DMS 273 treated with DMSO at 0.1 percent for 48 hours (cell line): Measurements from ENCODE around the gene ZDHHC8.

Experiments
- DNase-seq: peaks from one replicate; lab custom pipeline; 2025; lab: John Stamatoyannopoulos, UW

The ZDHHC8 gene

DNA sequence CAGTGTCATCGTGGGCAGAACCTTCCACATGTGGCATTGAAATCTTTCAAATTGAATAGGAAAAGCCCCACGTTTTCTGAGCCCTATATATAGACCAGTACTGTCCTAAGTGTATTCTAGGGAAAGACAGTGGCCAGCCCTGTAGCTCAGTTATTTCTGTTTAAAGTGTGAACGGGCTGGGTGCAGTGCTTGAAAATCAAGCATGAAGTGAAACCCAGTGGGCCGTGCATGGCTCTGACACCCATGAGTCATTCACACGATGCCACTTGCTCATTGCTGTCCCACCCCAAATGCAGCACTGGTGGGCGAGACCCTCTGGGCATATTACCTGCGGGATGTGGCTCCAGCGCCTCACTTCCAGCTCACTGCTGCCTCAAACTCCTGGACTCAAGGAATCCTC lies 49.0 kb downstream of the ZDHHC8 start:
- no peak for DNase-seq

DNA sequence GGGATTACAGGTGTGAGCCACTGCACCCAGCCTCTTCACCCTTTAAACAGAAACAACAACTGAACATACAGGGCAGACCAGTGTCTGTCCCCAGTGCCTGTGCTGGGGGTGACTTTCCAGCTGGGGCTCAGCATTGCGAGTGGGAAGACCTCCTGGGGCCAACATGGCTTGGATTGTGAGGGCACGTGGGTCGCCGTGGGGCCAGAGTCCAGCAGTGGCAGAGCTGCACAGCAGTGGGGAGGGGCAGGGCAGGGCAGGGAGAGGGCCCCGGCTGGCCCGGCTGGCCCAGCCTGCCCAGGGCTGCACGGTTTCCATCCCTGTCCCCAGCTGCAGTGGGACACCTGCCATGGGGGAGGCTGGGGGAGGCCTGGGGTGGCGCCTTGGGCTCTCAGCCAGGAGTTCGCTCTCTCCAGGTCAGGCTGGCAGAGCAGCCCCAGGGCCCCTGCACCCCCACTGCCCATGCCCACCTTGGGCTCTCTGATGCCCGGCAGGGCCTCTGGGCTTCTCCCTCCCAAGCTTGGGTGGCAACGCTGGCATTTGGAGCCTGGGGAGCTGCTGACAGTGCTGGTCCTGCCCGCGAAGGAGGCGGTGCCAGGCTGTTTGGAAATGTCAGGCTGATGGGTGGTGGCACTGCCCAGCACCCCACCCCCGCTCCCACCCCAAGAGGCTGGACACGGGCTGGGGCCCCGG lies 49.7 kb downstream of the ZDHHC8 start:
- DNase-seq: no peak

DNA sequence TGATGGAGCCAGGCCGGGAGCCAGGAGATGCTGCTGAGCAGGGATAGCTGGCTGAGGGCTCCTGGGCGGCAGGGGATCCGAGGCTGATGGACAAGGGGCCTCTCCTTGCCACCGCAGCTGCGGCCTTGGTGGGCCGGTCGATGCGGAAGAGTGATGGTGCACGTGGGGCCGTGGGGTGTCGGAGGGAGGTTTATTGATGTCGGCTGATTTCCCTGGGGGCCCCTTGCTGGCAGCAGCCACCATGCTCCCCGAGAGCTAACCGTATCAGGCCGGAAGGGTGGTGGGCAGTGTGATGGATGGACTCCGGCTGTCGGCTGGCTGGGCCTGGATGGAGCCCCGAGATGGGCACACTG lies 50.3 kb downstream of the ZDHHC8 start:
- DNase-seq: no peak

DNA sequence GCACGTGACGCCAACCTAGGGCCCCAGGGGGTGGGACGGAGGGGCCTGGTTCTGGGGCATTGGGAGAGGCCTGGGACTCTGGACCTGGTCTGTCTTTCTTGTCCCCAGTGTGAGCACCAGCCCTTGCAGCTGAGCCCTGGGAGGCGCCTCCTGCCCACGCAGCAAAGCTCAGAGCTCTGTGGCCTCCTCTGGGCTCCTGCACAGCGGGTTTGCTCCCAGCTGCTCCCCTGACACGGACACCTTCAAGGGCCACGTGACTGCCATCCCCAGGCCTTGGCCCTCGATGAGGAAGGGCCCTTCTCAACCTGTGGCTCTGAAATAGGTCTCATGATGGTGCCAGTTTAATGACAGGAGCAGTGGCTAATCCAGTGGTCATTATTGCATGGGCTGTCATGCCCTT lies 50.8 kb downstream of the ZDHHC8 start:
- no peak for DNase-seq

DNA sequence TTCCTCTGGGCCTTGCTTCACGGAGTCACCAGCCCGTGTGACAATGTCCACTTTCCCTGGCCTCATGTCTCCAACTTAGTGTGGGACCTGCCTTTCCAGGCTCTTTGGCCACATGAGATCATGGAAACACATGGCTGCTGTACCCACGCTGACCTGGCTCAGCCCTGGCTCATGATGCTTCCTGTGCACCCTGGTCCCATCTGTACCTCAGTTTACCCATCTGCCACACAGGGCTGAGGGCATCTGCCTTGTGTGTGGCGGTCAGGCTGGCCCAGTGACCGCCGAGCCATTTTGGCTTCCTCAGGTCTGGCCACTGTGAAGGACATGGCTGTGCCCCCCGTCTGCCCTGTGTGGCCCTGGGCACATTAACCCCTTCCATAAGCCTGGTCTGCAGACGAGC lies 51.5 kb downstream of the ZDHHC8 start:
- no peak for DNase-seq

DNA sequence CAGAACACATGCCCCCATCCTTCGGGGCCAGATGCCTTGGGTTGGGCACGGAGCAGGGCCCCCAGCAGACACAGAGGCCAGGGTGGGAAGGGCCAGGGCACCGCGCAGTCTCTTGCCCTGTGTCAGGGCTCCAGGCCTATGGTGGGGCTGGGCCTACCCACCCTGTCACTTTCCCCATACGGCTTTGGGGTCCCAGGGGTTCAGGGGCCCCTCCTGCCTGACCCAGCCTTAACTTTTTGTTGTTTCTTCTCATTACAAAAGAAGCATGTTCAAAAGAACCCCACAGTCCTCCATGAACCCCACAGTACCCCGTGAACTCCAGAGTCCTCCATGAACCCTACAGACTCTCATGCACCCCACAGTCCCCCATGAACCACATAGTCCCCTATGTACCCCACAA lies 52.2 kb downstream of the ZDHHC8 start:
- DNase-seq: no peak

DNA sequence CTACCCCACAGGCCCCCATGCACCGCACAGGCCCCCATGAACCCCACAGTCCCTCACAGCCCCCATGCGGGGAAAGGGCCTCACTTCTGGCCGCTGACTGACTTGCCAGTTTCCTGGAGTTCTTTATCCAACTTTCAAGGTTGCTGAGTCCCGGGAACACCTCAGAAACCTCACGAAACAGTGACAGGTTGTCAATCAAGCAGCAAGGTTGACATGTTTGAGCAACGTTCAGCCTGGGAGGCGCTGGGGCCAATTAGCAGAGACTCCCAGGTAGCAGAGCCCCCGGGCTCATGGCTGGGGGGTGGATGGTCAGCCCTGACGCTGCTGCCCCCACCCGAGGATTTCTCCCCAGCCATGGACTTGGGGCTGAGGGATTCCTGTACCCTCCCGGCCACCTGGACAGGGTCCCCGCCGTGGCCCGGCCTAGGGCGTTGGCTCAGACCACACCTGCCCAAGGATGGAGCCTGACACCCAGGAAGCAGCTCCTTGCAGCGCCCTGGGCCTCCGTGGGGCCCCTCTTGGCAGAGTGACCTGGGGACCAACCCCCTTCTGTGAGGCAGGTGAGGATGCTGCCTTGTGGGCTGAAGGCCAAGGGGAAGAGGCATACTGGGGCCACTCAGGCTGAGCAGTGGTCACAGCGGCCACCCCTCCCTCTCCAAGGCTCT lies 53.0 kb downstream of the ZDHHC8 start:
- DNase-seq: no peak

DNA sequence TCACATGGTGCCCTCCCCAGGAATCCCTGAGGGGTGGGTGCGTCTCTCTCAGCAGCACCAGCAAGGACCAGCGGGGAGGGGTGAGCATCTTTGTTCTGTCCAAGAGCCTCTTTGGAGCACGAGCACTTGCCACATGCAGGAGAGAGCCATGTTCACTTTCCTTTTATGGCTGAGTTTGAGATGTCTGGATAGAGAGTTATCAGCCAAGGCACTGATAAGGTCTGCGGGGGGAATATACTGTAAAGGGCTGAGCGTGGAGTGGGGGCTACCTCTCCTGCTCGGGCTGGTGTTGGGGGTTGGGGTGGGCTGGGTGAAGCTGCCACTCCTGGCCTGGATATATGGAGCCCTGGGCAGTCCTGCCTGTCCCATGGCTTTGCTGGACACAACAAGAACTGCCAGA lies 54.1 kb downstream of the ZDHHC8 start:
- no peak for DNase-seq

DNA sequence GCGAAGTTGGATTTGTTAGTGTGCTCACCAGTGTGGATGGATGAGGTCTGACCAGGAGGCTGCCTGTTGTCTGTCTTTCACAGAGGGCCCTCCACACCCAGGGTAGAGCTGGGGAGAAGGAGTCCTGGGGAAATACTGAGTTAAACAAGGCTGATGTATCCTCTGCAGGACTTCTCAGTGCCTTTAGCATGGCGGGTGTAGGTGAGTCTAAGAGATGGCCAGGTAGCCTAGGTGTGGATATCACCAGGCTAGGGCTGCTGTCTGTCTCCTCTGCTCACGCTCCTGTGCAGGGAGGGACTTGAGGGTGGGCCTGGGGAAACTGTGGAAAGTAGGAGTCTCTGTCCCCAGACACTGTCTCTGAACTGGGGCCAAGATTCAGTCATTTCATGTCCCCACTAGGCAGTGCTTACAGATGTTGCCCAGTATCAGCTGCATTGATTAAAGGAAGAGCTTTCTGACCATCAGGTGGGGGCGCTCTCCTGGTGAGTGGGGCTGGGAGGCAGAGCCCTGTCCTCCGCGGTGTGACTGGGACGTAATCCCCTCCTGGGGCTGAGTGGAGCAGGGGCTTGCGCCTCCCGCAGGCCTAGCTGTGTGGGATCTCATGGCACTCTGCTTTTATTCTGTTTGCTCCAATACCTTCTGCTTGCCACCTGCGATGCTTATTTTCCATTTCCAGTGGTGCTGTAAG lies 54.7 kb downstream of the ZDHHC8 start:
- DNase-seq: no peak

DNA sequence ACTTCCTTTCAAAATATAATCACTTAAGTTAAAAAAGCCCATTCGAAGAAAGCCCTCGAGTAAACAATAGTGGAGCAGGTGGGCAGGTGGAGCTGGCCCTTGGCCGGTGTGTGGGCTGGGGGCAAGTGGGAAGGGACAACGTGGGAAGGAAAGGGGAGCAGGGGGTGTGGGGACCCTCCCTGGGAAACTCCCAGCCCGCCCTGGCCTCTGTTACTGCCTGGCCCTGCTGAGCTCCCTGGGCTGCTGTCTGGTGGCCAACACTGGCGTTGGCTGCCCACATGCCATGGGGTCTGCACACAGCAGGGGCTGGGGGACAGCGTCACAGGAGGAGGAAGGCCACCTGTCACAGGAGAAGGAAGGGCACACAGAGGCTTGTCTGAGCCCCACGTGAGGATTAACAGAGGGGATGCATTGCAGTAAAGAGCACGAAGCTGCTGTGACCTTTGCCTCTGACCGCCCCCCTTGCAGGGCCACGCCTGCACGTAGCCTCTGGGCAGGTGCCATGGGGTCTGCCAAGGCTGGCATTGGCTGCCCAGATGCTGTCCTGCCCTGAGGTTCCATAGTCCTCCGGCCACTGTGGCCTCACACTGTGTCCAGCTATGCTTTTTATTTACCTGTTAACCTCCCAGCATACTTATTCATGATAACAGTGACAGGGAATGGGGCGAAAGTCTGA lies 55.4 kb downstream of the ZDHHC8 start:
- DNase-seq: no peak

DNA sequence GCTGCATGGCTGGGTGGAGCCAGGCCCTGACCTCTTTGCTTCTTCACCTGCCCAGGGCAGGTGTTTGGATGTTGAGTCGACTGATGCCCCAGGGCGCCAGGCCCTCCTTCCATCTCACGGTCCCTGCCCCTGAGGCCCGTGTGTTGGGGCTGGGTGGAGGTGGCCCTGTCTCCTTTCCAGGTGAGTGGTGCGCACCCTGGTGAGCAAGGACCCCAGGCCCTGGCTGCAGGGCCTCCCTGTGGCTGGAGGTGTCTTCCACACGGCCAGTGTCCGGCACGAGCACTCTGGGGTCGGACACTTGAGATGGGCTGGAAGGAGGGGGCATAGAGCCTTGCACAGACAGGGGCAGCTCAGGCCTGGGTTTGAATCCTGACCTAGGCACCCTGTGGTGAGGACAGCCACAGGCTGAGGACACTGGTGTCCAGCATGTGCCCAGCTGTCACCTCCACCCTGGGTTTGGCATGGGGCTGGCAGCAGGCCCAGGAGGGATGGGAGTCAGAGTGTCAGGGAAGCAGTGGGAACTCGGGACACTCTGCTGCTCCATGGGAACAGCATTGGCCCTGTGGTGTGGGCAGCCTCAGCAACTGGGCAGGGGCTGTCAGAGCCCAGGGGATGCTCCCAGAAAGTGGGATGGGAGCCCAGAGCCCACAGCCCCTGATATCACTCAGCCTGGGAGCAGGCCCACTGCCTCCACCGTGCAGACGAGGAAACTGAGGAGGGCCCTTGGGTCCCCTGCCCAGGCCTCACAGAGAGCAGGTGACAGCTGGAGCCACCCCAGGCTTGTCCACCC lies 56.4 kb downstream of the ZDHHC8 start:
- no peak for DNase-seq

DNA sequence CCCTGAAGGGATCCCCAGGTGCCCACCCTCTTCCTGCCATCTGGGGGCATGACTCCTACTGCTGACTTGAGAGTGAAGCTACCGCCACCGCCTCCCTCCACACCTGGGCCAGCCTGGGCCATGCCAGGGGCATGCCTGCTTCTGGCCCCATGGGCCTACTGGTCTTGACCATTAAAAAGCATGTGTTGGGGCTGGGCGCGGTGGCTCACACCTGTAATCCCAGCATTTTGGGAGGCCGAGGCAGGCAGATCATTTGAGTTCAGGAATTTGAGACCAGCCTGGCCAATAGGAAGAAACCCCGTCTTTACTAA lies 56.9 kb downstream of the ZDHHC8 start:
- no peak for DNase-seq

DNA sequence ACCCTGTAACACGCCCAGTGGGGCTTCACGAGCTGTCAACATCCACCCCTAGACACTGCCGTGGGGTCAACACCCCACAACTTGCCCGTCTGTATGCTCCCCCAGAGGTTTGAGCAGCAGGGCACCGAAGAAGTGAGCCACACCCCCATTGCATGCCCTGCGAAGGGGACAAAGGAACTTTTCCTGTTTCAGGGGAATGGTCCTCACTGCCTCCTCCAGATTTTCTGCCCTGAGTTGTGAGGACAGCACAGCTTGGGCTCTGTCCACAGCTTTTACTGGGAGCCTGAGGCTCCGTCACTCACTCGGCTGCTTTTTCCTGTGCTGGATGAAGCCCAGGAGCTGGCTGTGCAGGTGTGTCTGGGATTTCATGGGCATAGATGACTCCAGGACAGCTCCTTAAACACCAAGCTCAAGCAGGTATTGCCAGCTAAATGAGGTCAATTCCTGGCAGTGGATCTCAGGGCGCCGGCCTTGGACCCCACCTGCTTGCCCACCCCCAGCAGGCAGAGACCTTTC lies 59.5 kb downstream of the ZDHHC8 start:
- DNase-seq: no peak

DNA sequence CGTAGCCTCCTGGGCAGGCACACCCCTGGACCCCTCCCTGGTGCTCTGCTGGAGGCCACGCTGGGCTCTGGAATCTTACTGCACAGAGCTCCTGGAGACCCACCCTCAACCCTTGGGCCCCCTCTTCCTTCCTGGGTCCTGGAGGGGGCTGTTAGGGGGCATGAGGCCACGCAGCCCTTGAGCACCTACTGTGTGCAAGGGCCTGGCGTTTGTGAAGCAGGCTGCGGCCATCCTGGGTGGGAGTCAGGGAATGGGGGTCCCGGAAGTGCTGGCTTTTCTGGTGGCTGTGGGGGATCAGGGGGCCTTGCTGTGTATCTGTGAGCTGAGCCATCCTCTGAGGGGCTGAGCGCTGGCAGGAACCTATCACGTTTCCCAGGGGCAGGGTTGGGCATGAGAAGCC lies 60.2 kb downstream of the ZDHHC8 start:
- no peak for DNase-seq

DNA sequence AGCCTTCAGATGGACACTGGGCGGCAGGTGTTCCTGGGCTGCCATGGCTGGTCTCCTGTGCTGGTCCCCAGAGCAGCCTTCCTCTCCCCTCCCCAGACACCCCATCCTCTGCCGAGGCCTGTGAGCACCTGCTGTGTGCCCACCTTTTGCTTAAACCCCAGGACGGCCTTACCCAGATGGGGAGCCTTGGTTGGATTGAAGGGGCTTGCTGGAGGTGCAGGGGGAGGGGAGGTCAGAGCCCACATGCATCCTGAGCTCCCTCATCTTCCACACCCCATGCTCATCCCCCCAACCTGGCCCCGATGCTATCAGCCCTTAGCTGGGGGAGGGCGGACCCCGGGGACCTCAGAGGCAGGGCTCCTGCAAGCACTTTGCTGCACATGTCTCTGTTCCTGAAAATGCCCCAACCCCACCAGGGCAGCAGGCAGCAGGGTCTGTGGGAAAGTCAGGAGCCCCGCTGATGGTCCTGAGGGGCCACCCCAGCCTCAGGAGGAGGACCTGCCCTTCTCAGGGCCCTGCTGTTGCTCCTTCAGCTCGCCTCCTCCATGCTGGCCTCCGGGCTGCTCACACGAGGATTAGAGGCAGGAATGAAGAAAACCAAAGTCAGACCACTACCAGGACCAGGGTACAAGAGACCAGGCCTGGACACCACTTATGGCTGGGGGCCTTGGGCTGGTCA lies 60.8 kb downstream of the ZDHHC8 start:
- no peak for DNase-seq

DNA sequence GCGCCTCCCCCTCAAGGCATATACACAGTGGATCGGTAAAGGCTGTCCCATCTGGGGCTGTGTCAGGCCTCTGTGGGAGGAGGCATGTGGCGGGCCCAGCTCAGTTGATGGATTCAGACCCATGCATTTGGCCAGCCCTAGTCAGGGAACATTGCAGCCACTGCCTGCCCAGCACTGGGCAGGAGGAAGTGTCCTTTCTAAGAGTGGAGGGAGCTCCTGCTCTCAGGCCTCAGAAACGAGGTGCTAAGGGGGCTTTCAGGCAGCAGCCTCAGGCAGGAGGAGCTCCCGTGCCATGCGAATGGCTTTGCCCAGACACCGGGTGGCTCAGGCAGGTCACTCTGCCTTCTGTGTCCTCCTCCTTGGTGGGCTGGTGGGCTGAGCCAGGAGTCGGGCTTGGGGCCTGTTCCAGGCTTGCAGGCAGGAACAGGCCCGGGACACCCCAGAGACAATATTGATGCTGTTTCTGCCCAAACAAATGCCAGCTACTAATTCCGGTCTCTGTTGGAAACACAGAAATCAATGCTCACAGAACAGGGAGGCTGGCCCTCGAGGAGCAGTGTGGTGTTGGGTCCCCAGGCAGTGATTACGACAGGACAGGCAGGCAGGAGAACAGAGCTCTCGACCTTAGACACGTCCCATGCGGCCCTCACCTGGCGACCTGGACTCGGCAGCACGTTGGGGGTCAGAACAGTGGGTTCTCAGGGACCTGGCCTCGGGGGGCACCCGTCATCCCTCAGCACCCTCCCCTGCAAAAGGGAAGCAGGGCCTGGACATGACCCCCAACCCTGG lies 61.6 kb downstream of the ZDHHC8 start:
- no peak for DNase-seq

DNA sequence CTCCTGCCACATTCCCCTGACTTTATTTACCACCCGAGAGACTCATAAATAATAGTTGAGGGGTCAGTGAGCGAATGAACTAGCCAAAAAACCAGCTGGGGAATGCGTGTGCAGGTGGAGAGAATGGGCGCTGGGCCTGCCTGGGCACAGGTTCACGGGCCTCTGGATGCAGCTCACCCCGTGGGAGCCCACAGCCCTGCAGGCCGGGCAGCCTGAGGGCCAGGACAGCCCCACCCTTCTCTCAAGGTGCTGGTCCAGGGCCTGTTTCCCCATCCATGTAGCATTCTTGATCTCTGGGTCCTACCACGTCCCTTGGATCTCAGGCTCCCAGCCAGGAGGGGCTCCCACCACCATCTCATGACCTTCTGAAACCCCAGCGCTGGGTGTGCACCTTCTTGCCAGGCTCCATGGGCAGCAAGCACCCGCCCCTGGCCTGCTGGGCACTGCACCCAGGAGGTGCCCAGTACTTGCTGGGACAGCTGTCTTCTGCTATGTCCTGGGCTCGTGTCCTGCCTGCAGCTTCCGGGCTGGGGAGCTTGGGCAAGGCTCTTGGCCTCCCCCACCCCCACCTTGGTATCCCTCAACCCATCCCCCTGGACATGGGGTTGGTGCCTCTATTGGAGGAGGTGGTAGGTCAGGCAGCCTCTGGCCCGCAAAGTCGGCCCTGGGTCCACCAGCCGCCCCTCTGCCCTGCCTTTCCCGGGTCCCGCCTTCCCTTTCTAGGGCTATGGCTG lies 62.3 kb downstream of the ZDHHC8 start:
- no peak for DNase-seq

DNA sequence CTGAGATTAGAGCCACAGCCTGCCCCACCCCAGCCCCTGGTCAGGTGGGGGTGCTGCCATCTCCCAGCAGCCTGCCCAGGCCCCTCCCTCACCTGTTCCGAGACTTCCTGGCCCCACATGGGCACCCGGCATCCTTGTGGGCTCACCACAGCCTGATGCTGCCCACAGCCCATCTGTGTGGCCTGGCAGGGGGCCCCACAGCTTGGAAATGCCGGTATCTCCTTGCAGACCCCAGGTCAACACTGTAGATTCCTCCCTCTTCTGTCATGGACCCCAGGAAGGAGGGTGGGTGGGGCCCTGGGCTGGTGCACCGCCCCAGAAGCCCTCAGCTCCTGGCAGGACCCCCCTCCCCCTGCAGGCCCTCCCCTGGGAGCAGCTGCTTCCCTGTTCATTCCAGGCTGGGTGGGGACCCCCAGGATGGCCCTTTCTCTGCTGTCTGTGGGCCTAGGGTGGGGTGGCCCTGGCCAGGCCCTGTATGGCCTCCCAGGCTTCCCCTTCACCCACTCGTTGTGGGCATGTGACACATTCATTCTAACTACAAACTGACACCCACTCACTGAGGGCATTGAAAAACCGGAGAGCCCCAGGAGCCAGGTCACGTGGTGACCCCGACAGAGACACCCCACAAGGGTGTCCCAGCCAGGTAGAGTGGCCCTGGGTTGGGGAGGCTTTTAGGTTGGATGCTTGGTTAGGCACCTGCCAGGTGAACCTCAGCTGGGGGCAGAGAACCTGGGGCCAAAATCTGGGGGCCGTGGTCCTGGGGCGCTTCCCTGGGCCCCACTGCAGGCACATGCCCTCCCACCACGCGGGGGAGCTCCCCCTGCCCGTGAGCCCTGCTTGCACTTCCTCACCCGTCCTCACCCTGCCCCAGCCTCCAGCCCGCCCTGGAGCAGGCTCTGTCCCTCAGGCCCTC lies 63.3 kb downstream of the ZDHHC8 start:
- DNase-seq: no peak
